DOHH2 (cell line): ENCODE results near the gene RAD23A.
A peak's percentile ranks its signal among the peaks of the same experiment; 100 is the strongest.

Experiments
- H3F3A ChIP-seq: fragments of 200-600 bp; sonication (generic), shearing (Covaris generic); 2 replicates; pipeline ENCODE4 v1.6.0; 2016; ENCODE audit warnings: antibody characterized with exemption, mild to moderate bottlenecking; ENCODE audit not compliant: control insufficient read depth, insufficient read depth
- H3K27ac ChIP-seq: fragments of 200-600 bp; sonication (generic); 2 replicates; pipeline ENCODE4 v1.5.1; 2014; ENCODE audit warnings: low read depth, mild to moderate bottlenecking, low read length, moderate library complexity
- H3K27me3 ChIP-seq: fragments of 200-600 bp; sonication (generic); 2 replicates; pipeline ENCODE4 v1.6.1; 2014; ENCODE audit warnings: mild to moderate bottlenecking, low read length, mixed read lengths; ENCODE audit not compliant: control insufficient read depth
- H3K36me3 ChIP-seq: fragments of 200-600 bp; sonication (generic); 2 replicates; pipeline ENCODE4 v1.6.1; 2014; ENCODE audit warnings: mild to moderate bottlenecking, low read length, moderate library complexity, mixed read lengths; ENCODE audit not compliant: control insufficient read depth
- H3K4me1 ChIP-seq: fragments of 200-600 bp; sonication (generic); 2 replicates; pipeline ENCODE4 v1.6.1; 2014; ENCODE audit warnings: mild to moderate bottlenecking, low read length, mixed read lengths; ENCODE audit not compliant: control insufficient read depth
- H3K4me2 ChIP-seq: fragments of 200-600 bp; sonication (generic); 2 replicates; pipeline ENCODE4 v1.6.0; 2014; ENCODE audit warnings: mild to moderate bottlenecking, low read length, moderate library complexity
- H3K4me3 ChIP-seq: fragments of 200-600 bp; sonication (generic); 2 replicates; pipeline ENCODE4 v1.5.1; 2014; ENCODE audit warnings: mild to moderate bottlenecking, low read length, mixed read lengths
- H3K79me2 ChIP-seq: fragments of 200-600 bp; sonication (generic); 2 replicates; pipeline ENCODE4 v1.6.1; 2014; ENCODE audit warnings: mild to moderate bottlenecking, low read length, mixed read lengths; ENCODE audit not compliant: control insufficient read depth
- H3K9me2 ChIP-seq: fragments of 200-600 bp; sonication (generic); replicated peaks from 2 replicates; pipeline ENCODE4 v1.6.1; 2014; ENCODE audit warnings: mild to moderate bottlenecking, low read length, mixed read lengths; ENCODE audit not compliant: control insufficient read depth
- H3K9me3 ChIP-seq: fragments of 200-600 bp; sonication (generic); 2 replicates; pipeline ENCODE4 v1.6.1; 2014; ENCODE audit warnings: antibody characterized with exemption, low read length, mixed read lengths; ENCODE audit not compliant: control insufficient read depth, insufficient read depth
- H4K20me1 ChIP-seq: fragments of 200-600 bp; sonication (generic); 2 replicates; pipeline ENCODE4 v1.6.0; 2014; ENCODE audit warnings: low read depth, mild to moderate bottlenecking, antibody characterized with exemption, low read length, moderate library complexity; ENCODE audit not compliant: control insufficient read depth, insufficient read depth
- EZH2phosphoT487 ChIP-seq: fragments of 200-600 bp; sonication (generic); IDR thresholded peaks from 2 replicates; pipeline ENCODE4 v1.6.1; 2017; ENCODE audit warnings: borderline replicate concordance, mild to moderate bottlenecking, antibody characterized with exemption, low read length, moderate library complexity, mixed read lengths
- TF ChIP-seq, protein P1 (sequence below): fragments of 200-600 bp; sonication (generic); IDR thresholded peaks from one replicate; pipeline ENCODE4 v1.5.1; 2014; ENCODE audit warnings: antibody characterized with exemption, mild to moderate bottlenecking, low read depth, low read length; ENCODE audit not compliant: poor library complexity, severe bottlenecking

Gene RAD23A

DNA sequence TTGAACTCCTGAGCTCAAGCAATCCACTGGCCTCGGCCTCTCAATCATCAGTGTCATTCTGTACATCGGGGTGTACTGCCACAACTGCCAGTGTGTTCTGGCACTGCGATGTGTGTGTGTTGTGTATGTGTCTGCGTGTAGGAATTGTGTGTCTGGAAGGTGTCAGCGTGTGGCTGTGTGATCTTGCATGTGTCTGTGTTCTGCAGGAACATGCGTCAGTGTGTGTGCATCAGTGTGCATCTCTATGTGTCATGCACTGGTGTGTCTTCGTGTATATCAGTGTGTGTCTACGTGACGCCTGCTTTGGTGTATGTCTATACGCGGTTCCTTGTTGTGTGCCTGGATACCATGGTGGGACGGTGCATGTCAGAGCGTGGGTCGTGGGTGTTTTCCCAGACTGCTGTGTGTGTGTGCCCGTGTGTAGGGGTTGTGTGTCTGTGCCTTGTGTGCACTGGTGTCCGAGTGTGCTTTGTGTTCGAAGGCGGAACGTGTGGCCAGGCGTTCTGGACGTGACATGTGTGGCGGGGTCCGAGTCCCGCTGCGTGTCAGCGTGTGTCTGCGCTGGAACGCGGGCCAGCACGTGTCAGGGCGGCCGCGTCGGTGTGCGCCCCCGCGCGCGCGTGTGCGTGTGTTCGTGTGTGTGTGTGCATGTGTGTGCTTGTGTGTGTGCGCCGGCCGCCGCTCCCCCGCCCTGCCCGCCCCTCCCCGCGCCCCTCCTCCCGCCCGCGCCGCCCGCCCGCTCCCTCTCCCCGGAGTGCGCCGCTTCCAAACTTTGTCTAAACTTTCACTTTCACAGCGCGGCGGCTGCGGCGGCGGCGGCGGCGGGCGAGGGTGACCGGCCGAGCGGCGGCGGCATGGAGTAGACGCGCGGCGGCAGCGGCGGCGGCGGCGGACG lies 49.3 kb downstream of the RAD23A start, which contains the start of gene NFIX:
TSS of gene NFIX (plus strand) at position 775 of the 895 bp plus-strand sequence. CDS start 363 bp downstream, outside the sequence.
- no peaks in the 10 kb centered on the region for H3K9me3 ChIP-seq
- H3K9me2 ChIP-seq = no peaks in the 10 kb centered on the region
- no peaks in the 10 kb centered on the region for H3F3A ChIP-seq
- H3K27ac ChIP-seq = no peak within 1 kb of the TSS
- no peaks in the 10 kb centered on the region for H3K4me1 ChIP-seq
- H3K4me3 ChIP-seq = peak within 1 kb of the TSS; percentile 40; the same call in 1 of the 2 replicates
- H3K36me3 ChIP-seq = no peaks in the 10 kb centered on the region
- H3K79me2 ChIP-seq = no peaks in the 10 kb centered on the region
- no peaks in the 10 kb centered on the region for H4K20me1 ChIP-seq
- peak within 1 kb of the TSS; percentile 55; the same call in 1 of the 2 replicates for H3K4me2 ChIP-seq
- peaks cover 22% of the 10 kb centered on the region for H3K27me3 ChIP-seq
- TF ChIP-seq EZH2phosphoT487 = peak; percentile 78; the same call in 1 of the 2 replicates
- TF ChIP-seq, protein P1, sequence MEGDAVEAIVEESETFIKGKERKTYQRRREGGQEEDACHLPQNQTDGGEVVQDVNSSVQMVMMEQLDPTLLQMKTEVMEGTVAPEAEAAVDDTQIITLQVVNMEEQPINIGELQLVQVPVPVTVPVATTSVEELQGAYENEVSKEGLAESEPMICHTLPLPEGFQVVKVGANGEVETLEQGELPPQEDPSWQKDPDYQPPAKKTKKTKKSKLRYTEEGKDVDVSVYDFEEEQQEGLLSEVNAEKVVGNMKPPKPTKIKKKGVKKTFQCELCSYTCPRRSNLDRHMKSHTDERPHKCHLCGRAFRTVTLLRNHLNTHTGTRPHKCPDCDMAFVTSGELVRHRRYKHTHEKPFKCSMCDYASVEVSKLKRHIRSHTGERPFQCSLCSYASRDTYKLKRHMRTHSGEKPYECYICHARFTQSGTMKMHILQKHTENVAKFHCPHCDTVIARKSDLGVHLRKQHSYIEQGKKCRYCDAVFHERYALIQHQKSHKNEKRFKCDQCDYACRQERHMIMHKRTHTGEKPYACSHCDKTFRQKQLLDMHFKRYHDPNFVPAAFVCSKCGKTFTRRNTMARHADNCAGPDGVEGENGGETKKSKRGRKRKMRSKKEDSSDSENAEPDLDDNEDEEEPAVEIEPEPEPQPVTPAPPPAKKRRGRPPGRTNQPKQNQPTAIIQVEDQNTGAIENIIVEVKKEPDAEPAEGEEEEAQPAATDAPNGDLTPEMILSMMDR = no peak

DNA sequence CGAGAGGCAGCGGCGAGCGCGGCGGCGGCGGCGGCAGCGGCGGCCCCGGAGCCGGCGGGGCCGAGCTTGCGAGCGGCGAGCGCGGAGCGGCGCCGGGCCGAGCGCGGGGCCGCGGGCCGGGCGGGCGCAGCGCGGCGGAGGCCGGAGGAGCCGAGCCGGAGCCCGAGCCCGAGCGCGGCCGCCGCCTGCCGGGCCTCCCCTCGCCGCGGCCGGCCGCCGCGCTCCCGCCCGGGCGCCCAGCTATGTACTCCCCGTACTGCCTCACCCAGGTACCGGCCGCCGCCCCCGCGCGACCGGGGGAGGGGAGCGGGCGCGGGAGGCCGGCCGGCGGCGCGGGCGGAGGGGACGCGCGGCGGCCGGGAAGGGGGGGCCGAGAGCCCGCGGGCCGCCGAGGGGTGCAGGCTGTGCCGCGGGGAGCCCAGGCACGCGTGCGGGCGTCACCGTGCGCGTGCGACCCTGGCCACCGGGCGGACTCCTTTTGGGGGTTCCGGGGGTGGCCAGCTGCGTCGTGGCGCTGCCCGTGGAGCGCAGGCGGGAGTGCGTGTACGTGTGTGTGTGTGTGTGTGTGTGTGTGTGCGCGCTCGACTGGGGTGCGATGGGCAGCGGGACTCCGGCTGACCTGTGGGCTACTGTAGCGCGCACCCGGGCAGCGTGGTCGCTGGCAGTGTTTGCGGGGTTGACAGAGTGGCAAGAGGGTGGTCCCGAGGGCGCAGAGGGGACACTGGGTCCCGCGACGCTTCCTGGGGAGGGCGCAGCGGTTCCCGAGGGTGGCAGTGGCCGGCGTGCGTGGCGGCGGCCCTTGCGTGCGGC lies 50.1 kb downstream of the RAD23A start:
- Histone ChIP-seq H3K4me3 (peak overlapping the region; percentile 27; the same call in 1 of the 2 replicates), H3K27me3 (peaks cover 22% of the 10 kb centered on the region), H3K4me2 (peak overlapping the region; percentile 43; the same call in 1 of the 2 replicates), H3F3A (no peaks in the 10 kb centered on the region), H3K27ac (no peak overlapping the region), H3K9me2 (no peaks in the 10 kb centered on the region), H3K4me1 (no peaks in the 10 kb centered on the region), H3K9me3 (no peaks in the 10 kb centered on the region), H4K20me1 (no peaks in the 10 kb centered on the region), H3K36me3 (no peaks in the 10 kb centered on the region), H3K79me2 (no peaks in the 10 kb centered on the region)
- no peak for TF ChIP-seq EZH2phosphoT487
- TF ChIP-seq, protein P1 = no peak

DNA sequence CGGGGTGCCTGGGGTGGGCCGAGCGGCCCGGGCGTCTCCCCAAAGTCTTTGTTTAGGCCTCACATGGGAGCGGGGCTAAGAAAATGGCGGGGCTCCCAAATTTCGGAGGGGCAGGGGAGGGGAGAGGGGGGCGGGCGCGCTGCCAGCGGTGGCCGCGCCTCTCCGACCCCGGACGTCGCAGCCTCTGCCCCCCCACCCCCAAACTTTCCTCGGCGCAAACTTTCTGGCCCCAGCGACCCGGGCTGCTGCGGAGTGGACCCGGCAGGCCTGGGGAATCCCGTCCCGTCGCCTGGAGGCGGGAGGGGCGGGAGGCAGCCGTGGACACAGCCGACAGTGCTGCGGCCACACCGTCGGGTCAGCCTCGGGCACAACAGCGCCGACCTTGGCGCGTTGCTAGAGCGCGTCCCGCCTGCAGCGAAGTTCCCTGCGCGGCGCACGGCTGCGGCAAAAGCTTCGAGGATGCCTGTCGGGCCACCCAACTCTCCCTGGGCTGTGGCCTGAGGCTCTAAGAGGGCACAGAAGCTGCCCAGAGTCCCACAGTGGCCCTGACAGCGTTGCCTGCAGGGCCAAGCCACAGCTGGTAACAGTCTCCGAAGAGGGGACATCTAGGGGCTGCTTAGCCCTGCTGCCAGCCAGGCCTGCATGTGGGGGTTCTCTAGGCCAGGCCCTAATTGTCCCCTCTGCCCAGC lies 50.9 kb downstream of the RAD23A start:
- TF ChIP-seq, protein P1 = no peak
- no peak for TF ChIP-seq EZH2phosphoT487
- Histone ChIP-seq H3K9me2 (no peaks in the 10 kb centered on the region), H3K9me3 (no peaks in the 10 kb centered on the region), H3F3A (no peaks in the 10 kb centered on the region), H3K4me3 (no peak overlapping the region; the same call in 1 of the 2 replicates), H3K79me2 (no peaks in the 10 kb centered on the region), H3K4me2 (no peak overlapping the region), H4K20me1 (no peaks in the 10 kb centered on the region), H3K4me1 (no peaks in the 10 kb centered on the region), H3K27ac (no peak overlapping the region), H3K27me3 (peaks cover 22% of the 10 kb centered on the region), H3K36me3 (no peaks in the 10 kb centered on the region)
